ENCODE measurements around the gene POLR3A.
A peak's percentile ranks its signal among the peaks of the same experiment; 100 is the strongest.

Gene POLR3A

GRCh38 chr10:78046711-78047269 lies 17.5 kb upstream of the POLR3A start:
- DNase-seq (ENCODE audit: low spot score): no peak

- DNase-seq (ENCODE audit: low spot score): no peak
Observed at GRCh38 chr10:78045856-78046255, 16.5 kb upstream of the POLR3A start.

- no peak for DNase-seq (ENCODE audit: low spot score)
Observed at GRCh38 chr10:78045237-78045636, 15.9 kb upstream of the POLR3A start.

GRCh38 chr10:78044699-78045098 lies 15.4 kb upstream of the POLR3A start:
- DNase-seq (ENCODE audit: low spot score): no peak

GRCh38 chr10:78044179-78044578 lies 14.9 kb upstream of the POLR3A start:
- no peak for DNase-seq (ENCODE audit: low spot score)

GRCh38 chr10:78042752-78043104 lies 13.4 kb upstream of the POLR3A start:
- no peak for DNase-seq (ENCODE audit: low spot score)

- DNase-seq (ENCODE audit: low spot score): no peak
Observed at GRCh38 chr10:78042058-78042751, 12.9 kb upstream of the POLR3A start.

- no peak for DNase-seq (ENCODE audit: low spot score)
Observed at GRCh38 chr10:78041170-78042057, 12.1 kb upstream of the POLR3A start.

- no peak for DNase-seq (ENCODE audit: low spot score)
Observed at GRCh38 chr10:78039743-78040142, 10.4 kb upstream of the POLR3A start.

GRCh38 chr10:78038791-78039547 lies 9.7 kb upstream of the POLR3A start:
- no peak for DNase-seq (ENCODE audit: low spot score)

- no peak for DNase-seq (ENCODE audit: low spot score)
Observed at GRCh38 chr10:78038105-78038504, 8.8 kb upstream of the POLR3A start.

GRCh38 chr10:78035933-78036583 lies 6.7 kb upstream of the POLR3A start:
- no peak for DNase-seq (ENCODE audit: low spot score)

- no peak for DNase-seq (ENCODE audit: low spot score)
Observed at GRCh38 chr10:78035437-78035836, 6.1 kb upstream of the POLR3A start.

GRCh38 chr10:78035025-78035424 lies 5.7 kb upstream of the POLR3A start:
- no peak for DNase-seq (ENCODE audit: low spot score)

- DNase-seq (ENCODE audit: low spot score): peak; percentile 97
Observed at GRCh38 chr10:78033637-78034470, 4.5 kb upstream of the POLR3A start, which contains the start of gene RPS24. Gene RPS24, plus strand, starts transcription at chr10:78033863. Its CDS starts 39 bp downstream, at chr10:78033902.

- DNase-seq (ENCODE audit: low spot score): no peak
Observed at GRCh38 chr10:78033387-78033636, 4.0 kb upstream of the POLR3A start.

- DNase-seq (ENCODE audit: low spot score): no peak
Observed at GRCh38 chr10:78028438-78029268, 662 bp downstream of the POLR3A start.

GRCh38 chr10:78025685-78026364 lies 3.5 kb downstream of the POLR3A start:
- DNase-seq (ENCODE audit: low spot score): no peak

GRCh38 chr10:78023741-78024140 lies 5.6 kb downstream of the POLR3A start:
- DNase-seq (ENCODE audit: low spot score): no peak

GRCh38 chr10:78021201-78021600 lies 8.1 kb downstream of the POLR3A start:
- DNase-seq (ENCODE audit: low spot score): no peak

Data from SW480 (cell line).